Measurements from ENCODE around the gene GLI3.

GLI3 gene

DNA sequence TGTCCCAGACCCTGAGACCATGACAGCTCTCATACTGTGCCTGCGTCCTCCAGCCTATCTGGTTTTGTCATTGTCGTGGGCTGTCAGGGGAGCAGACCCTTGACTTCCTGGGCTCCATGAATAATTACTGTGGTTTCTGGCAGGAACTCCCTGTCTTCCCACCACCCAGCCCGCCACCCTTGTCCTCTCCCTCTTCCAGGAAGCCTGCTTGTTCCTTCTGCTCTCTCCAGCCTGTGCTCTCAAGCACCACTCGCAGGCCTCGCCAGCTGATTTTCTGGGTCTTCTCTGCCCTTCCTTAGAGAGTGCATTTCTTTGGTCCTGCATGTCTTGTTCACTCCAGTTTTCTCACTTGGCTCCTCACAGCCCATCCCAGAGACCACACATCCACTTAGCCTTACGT, 309.6 kb downstream of the GLI3 start:
- no peak for DNase-seq (ENCODE audit: low spot score)

DNA sequence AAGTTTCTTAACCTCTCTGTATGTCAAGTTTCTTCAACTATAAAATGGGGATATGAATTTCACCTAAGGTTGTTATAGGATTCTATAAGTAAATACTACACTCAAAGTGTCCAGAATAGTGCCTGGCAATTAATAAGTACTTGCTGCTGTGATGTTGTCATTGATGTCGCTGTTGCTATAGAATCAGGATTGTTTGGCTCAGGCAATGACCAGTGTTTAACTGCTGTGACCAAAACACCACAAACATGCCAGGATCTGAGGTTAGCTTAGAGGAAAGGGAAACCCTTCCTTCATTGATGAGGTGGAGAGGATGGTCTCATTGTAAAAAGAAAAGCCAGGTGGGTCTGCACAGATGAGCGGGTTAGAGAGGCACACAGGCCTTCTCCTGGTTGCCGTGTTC, 311.1 kb downstream of the GLI3 start:
- no peak for DNase-seq (ENCODE audit: low spot score)

DNA sequence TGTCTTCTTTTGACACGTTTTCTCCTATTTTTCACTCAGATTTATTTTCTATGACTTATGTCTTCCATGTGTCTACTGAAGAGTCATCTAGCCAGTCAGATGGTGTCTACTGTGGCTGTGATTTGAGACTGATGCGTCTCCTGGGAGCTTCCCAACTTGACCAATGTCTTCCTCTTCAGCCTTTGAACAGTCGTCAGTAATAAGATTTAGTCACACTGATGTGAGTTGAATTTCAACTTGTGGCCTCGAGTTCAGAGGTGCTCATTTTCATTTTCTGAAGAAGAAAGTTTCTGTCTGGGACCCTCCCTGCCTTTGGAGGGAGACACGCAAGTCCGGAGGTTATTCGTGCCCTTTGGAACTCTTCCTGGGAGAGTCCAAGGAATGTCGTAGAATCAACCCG, 312.2 kb downstream of the GLI3 start:
- DNase-seq (ENCODE audit: low spot score) = no peak

DNA sequence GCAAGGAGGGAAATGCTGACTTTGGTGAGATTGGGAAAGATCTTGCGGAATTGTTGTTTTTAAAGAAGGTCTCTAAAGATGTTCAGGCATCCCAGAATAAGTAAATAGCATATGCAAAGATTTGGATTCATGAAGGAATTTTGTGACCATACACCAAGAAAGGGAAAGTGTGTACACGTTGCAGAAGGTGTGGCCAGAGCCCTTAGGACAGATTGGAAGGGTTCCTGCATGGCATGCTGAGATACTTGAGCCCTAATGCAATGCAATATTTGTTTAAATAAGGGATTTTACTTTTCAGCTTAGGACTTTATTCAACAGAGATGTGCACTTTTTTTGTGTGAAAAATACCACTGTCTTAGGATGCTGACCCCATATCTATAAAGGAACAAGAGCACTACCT, 314.6 kb downstream of the GLI3 start:
- DNase-seq (ENCODE audit: low spot score) = no peak

DNA sequence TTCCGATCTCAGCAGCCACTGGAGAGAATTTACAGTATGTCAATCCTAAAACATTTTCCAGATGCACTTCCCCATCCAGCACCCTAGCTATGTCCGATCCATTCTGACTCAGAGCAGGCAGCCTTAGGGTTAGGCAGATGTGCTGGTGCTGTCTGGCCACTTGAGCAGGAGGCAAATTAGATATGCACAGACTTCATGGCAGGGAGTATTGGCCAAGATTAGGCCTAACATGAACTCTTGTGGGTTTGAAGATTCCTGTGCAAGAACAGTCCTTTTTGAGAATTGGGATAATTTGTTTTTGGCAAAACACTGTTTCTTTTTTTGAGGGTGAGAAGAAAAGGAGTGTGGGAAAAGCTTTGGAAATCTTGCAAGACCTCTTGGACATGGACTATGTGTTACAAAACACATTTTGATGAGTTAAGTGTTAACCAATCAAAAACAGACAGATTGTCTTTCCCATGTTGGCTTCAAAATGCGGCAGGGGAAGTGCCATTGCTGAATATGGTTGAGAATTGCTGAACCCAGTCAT, 315.5 kb downstream of the GLI3 start:
- DNase-seq (ENCODE audit: low spot score) = no peak

DNA sequence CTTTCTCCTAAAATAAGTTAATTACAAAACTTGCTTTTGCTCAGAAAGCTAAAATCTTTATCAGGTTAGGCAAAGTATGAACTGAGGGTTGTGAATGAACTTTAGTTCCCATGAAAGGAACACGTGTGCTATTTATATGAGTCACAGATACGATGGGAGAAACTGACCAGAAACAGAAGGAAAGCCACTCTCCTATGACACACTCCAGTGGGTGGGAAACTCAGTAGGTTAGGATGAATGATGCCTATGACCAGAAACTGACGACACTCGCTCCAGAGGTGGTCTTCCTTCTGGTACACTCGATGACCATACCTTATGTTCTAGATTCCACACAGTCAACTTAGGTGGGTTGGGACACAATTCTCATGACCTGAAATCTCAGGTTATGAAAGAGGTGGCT, 318.4 kb downstream of the GLI3 start:
- no peak for DNase-seq (ENCODE audit: low spot score)

DNA sequence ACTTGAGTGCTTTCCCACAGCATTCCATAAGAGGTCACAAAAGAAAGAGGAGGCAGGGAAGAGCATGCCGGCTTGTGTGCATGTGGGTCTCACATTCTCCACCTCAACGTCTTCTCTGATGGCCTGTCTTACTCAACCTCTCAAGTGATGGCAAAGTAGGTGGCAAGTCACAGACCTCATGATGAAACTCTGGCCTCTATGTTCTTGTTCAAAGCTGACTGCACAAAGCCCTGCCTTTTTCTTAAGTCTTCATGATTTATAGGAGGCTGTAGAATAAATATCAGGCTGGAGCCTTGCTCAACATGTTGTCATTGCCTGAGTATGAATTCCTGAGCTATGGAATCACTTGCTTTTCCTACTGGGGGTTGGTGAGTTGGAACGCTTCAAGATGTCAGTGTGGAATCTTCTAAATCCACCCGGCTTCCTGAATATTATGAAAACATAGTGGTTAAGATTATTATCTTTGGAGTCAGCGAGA, 320.5 kb downstream of the GLI3 start:
- DNase-seq (ENCODE audit: low spot score) = no peak

DNA sequence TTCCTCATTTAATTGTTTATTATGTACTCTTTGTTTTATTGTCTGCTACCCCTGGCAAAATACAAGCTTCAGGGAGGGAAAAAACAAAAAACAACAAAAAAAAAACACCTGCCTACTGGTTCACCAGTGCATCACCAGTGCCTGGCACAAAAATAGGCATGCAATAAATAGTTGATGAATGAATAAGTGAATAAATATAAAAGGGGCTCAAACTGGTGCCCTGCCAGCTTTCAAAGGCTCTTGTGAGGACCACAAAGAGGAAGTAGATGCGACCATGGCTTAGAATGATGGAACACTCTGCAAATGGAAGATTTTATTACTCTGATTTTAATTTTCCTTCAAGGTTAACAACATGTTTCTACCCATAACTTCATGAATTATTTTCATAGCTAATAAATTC, 321.1 kb downstream of the GLI3 start:
- no peak for DNase-seq (ENCODE audit: low spot score)

DNA sequence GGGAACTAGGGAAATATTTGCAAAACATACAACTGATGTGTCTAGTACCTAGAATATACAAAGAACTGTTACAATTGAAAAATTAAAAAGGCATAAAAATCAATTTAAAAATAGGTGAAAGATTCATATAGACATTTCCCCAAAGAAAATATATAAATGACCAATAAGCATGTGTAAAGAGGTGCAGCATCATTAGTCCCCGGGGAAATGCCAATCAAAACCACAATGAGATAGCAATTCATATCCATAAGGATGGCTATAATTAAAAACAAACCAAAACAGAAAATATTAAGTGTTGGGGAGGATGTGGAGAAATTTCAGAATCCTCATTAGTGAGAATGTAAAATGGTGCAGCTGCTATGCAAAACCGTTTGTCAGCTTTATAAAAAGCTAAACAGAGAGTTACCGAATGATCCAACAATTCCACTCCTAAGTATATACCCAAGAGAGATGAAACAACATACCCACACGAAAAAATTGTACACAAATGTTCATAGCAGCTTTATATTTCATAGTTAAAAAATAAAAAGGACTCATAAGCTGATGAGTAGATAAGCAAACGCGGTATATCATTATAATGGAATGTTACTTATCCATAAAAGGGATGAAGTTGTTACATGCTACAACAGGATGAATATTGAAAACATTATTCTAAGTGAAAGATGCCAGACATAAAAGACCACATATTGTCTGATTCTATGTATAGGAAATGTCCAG, 324.0 kb downstream of the GLI3 start:
- no peak for DNase-seq (ENCODE audit: low spot score)

DNA sequence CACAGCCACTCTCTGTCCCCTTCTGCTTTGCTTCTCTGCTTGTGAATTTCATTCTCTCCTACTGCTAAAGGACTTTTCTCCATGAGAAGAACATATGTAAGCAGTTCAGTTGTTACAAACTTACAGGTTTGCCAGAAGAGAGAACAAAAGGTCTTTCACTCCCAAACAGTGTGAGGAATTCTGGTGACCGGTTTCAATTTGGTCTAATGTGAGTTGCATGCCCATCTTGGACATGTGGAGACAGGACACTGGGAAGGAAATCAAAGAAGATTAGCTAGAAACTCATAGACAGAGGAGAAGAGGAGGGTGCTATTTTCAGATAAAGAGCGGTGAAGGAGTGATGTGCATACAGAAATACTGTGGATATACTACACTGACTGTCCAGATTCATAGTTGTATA, 324.6 kb downstream of the GLI3 start:
- DNase-seq (ENCODE audit: low spot score) = no peak

DNA sequence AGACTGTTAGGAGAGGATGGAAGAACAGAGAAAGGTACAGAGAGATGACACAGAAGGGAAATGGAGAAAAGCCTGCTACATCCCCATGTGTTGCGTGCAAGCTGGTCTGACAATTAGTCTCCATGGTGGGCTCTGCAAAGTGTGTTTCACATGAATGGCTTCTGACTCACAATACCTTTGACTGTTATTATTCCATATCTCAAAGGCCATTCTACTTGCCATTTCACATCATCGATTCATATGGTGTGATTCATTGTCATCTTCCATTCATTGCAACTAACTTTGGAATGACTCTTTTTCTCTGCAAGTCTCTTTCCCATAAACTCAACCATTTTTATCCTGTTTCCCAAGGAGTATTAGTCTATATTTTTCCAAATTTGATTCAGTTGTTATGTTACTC, 325.2 kb downstream of the GLI3 start:
- no peak for DNase-seq (ENCODE audit: low spot score)

Measured in CD4-positive, alpha-beta T cell treated with Interleukin-2 at 100 ng/mL for 4 hours (primary cell).